Fibroblast of villous mesenchyme (primary cell): ENCODE measurements around the gene PROZ. TPM values are rescaled to one million over a fixed set of nuclear protein-coding genes. Genes with fewer than 3 reads are reported as not detected.

ENCODE experiments used
- DNase-seq: peaks from one replicate; pipeline ENCODE4 v3.0.0-alpha.2; 2010; ENCODE audit warnings: low read depth
- H3K4me3 ChIP-seq: 2 replicates; pipeline ENCODE4 v1.5.1; 2011; ENCODE audit warnings: low read depth, mild to moderate bottlenecking, low read length
- CTCF ChIP-seq: IDR thresholded peaks from 2 replicates; pipeline ENCODE4 v1.5.1; 2012; ENCODE audit warnings: low read depth, mild to moderate bottlenecking, low read length; ENCODE audit not compliant: insufficient read depth
- total RNA-seq: library from RNA; depleted of rRNA; stranded (reverse); fragments of >200 nt; gene quantifications from 2 replicates; pipeline ENCODE4 v1.2.3, GENCODE V29; 2012

PROZ gene
- total RNA-seq, 1 donor: under 0.01 TPM

GRCh38 chr13:113117335-113117872 lies 41.0 kb upstream of the PROZ start:
- no peak for TF ChIP-seq CTCF
- no peak for DNase-seq
- H3K4me3 ChIP-seq: no peak overlapping the region

- no peak overlapping the region for H3K4me3 ChIP-seq
- DNase-seq: no peak
- TF ChIP-seq CTCF: no peak
Measured at GRCh38 chr13:113117911-113118260, 40.6 kb upstream of the PROZ start.

- no peak for TF ChIP-seq CTCF
- H3K4me3 ChIP-seq: no peak overlapping the region
- DNase-seq: no peak
Measured at GRCh38 chr13:113118261-113119021, 40.0 kb upstream of the PROZ start.

GRCh38 chr13:113119166-113119821 lies 39.2 kb upstream of the PROZ start:
- TF ChIP-seq CTCF: no peak
- no peak for DNase-seq
- no peak overlapping the region for H3K4me3 ChIP-seq

- no peak for TF ChIP-seq CTCF
- DNase-seq: no peak
Measured at GRCh38 chr13:113119822-113120189, 38.6 kb upstream of the PROZ start.

GRCh38 chr13:113120300-113121182 lies 37.9 kb upstream of the PROZ start:
- no peak overlapping the region for H3K4me3 ChIP-seq
- no peak for DNase-seq
- TF ChIP-seq CTCF: no peak

More at GRCh38 chr13:113119822-113120189, 38.6 kb upstream of the PROZ start:
- H3K4me3 ChIP-seq: no peak overlapping the region
